Astrocyte of the cerebellum (primary cell): ENCODE data around the gene ROR2.

Source experiments
- DNase-seq: peaks from one replicate; pipeline ENCODE4 v3.0.0-alpha.2; 2011; ENCODE audit warnings: low read depth
- H3K4me3 ChIP-seq: 2 replicates; pipeline ENCODE4 v1.5.1; 2011; ENCODE audit warnings: mild to moderate bottlenecking, low read depth, low read length, moderate library complexity
- CTCF ChIP-seq: IDR thresholded peaks from 2 replicates; pipeline ENCODE4 v1.5.1; 2012; ENCODE audit warnings: low read length, low read depth, moderate library complexity, mild to moderate bottlenecking; ENCODE audit errors: missing control alignments
- in situ Hi-C: cut with HindIII; loops from 2 replicates; pipeline ENCODE4 v1.10.0; 2017; ENCODE audit warnings: low sequenced_read_pairs

Gene ROR2

DNA sequence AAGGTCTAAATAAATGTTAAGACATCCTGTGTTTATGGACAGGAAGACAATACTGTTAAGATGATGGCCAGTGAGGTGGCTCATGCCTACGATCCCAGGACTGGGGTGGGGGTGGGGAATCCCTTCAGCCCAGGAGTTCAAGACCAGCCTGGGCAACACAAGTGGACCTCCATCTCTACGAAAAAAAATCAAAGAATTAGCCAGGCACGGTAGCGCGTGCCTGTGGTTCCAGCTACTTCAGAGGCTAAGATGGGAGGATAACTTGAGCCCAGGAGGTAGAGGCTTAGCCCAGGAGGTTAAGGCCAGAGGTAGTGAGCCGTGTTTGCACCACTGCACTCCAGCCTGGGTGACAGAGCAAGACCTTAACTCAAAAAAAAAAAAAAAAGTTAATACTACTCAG is 5.3 kb downstream of the ROR2 start:
- H3K4me3 ChIP-seq = no peak overlapping the region
- no peak for TF ChIP-seq CTCF
- in situ Hi-C loops = no loop called here
- no peak for DNase-seq

DNA sequence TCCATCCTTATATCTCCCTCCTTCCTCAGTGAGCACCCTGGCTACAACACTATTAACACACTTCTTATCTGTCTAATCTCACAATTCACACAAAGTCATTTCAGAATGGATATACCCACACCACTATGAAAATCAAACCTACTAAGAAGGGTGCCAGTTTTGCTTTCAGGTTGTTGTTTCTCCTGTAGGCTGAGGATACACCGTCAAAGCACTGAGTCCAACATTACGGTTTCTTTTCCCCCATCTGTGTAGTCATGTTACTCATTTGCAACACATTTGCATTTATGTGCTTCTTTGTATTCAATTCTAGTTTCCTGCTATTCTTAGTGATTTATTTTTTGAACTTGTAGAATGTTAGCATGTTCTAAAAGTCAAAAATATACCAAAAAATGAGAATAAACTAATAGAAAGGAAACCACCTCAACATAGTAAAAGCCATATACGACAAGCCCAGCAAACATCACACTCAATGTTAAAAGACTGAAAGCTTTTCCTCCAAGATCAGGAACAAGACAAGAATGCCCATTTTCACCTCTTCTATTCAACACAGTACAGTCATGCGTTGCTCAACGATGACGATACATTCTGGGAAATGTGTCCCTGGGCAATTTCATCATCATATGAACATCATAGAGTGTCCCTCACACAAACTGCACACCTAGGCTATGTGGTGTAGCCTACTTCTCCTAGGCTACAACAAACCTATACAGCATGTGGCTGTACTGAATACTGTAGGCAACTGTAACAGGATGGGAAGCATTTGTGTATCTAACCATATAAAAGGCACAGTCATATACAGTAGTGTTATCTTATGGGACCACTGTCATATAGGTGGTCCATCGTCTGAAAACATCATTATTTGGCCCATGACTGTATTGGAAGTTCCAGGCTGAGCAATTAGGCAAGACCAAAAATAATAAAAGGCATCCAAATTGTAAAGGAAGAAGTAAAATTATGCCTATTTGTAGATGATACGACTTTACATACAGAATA is 6.3 kb downstream of the ROR2 start:
- no peak for DNase-seq
- H3K4me3 ChIP-seq = no peak overlapping the region
- in situ Hi-C loops = no loop called here
- TF ChIP-seq CTCF = no peak

DNA sequence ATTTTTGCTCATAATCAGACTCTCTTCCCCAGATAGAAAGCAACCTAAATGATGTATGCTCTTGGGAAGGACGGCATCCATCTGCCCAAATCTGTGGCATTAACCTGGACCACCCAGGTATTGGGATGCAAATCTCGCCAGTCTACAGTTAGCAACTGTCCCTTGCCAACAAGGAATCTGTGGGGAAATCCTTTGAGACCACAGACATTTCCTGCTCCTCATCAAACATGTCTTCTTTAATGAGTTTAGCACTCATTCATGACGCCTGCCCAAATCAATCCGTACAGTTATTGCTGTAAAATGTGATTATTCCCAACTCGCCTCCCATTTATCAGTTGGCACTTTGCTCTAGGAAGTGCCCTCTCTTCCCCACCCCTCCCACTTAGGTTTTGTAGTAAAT is 7.8 kb downstream of the ROR2 start:
- no peak for DNase-seq
- H3K4me3 ChIP-seq = no peak overlapping the region
- in situ Hi-C loops = no loop called here
- no peak for TF ChIP-seq CTCF

- in situ Hi-C loops = no loop called here
- no peak for DNase-seq
- no peak for TF ChIP-seq CTCF
- no peak overlapping the region for H3K4me3 ChIP-seq
These were observed 10.1 kb downstream of the ROR2 start for GRCh38 chr9:91939978-91940377.

GRCh38 chr9:91937727-91938126 is 12.3 kb downstream of the ROR2 start:
- no peak for TF ChIP-seq CTCF
- H3K4me3 ChIP-seq = no peak overlapping the region
- in situ Hi-C loops = no loop called here
- no peak for DNase-seq

- in situ Hi-C loops = no loop called here
- DNase-seq = no peak
These were observed 13.0 kb downstream of the ROR2 start for GRCh38 chr9:91937056-91937455.

More at GRCh38 chr9:91937056-91937455, 13.0 kb downstream of the ROR2 start:
- no peak overlapping the region for H3K4me3 ChIP-seq
- no peak for TF ChIP-seq CTCF
